ENCODE results near the gene DDX25. TPM values are rescaled to one million over a fixed set of nuclear protein-coding genes. Genes with fewer than 3 reads are reported as not detected.

The DDX25 gene
- total RNA-seq, 1 donor from 2014 or later: not detected

- no peak for TF ChIP-seq CTCF (conservative IDR thresholded peaks at IDR 0.05; ENCODE audit: low read depth, low read length)
- H3K4me3 ChIP-seq (ENCODE audit: low read depth, low read length): no peak overlapping the region
- DNase-seq (ENCODE audit: low read depth): no peak
These were observed 39.5 kb downstream of the DDX25 start for GRCh38 chr11:125943661-125944349.

GRCh38 chr11:125944350-125945010 lies 40.2 kb downstream of the DDX25 start:
- no peak for DNase-seq (ENCODE audit: low read depth)
- TF ChIP-seq CTCF (conservative IDR thresholded peaks at IDR 0.05; ENCODE audit: low read depth, low read length): no peak
- no peak overlapping the region for H3K4me3 ChIP-seq (ENCODE audit: low read depth, low read length)

- no peak overlapping the region for H3K4me3 ChIP-seq (ENCODE audit: low read depth, low read length)
- no peak for DNase-seq (ENCODE audit: low read depth)
- TF ChIP-seq CTCF (conservative IDR thresholded peaks at IDR 0.05; ENCODE audit: low read depth, low read length): no peak
These were observed 40.9 kb downstream of the DDX25 start for GRCh38 chr11:125945011-125945796.

GRCh38 chr11:125945797-125946520 lies 41.7 kb downstream of the DDX25 start, which contains the start of gene VSIG10L2:
TSS of gene VSIG10L2 (plus strand) at chr11:125946044. CDS start at chr11:125946056, 12 bp downstream.
- H3K4me3 ChIP-seq (ENCODE audit: low read depth, low read length): no peak within 1 kb of the TSS
- DNase-seq (ENCODE audit: low read depth): no peak
- TF ChIP-seq CTCF (conservative IDR thresholded peaks at IDR 0.05; ENCODE audit: low read depth, low read length): no peak

GRCh38 chr11:125946712-125947418 lies 42.6 kb downstream of the DDX25 start:
- DNase-seq (ENCODE audit: low read depth): no peak
- H3K4me3 ChIP-seq (ENCODE audit: low read depth, low read length): no peak overlapping the region

More at GRCh38 chr11:125946712-125947418, 42.6 kb downstream of the DDX25 start:
- TF ChIP-seq CTCF (conservative IDR thresholded peaks at IDR 0.05; ENCODE audit: low read depth, low read length): no peak
